DMS79 (cell line): ENCODE results near the gene FRAS1.
"Not testable (repeated sequence)": the region's sequence is repeated elsewhere in the genome, so short reads cannot be mapped to it uniquely, and the experiment has no call there.

ENCODE experiments used
- DNase-seq: peaks from one replicate; lab custom pipeline; 2025; lab: John Stamatoyannopoulos, UW

Gene FRAS1

GRCh38 chr4:78288327-78288726, 231.2 kb downstream of the FRAS1 start:
- DNase-seq = no peak

GRCh38 chr4:78291277-78291676, 234.2 kb downstream of the FRAS1 start:
- DNase-seq = no peak

DNA sequence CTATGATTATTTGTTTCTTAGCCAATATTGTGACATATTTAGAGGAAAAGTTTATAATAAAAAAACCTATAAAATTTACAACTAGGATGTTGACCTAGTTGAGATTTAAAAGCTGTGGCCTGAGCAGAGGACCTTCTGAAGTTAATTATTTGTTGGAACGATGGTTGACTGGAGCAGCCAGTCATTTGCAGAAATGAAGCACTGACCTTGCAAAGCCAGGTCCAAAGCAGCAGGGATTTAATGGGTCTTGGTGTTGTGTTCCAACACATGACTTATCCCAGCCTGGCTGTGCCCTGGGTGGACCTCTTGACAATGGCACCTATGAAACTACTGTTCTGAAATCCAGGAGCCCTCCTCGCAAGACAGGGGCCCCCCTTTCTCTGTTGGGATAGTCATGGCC, 235.2 kb downstream of the FRAS1 start:
- no peak for DNase-seq

- DNase-seq = no peak
These were observed 235.7 kb downstream of the FRAS1 start for GRCh38 chr4:78292856-78293255.

DNA sequence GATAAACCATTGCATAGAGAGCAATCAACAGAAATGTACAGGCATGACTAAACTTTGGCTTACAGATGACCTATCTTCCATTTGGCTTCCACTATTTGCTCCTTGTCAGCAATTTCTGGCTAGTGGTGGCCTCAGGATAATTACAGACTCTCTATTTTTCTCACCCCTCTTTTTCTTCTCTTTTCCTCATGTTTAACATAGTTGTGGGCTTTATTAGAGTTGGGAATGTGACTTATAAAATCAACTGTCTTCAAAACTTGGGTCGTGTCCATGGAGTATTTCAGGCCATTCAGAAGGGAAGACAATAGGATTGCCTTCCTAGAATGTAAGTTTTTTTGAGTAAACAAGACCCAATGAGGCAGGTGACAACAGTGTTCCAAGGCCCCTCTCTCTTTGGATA, 236.2 kb downstream of the FRAS1 start:
- no peak for DNase-seq

DNA sequence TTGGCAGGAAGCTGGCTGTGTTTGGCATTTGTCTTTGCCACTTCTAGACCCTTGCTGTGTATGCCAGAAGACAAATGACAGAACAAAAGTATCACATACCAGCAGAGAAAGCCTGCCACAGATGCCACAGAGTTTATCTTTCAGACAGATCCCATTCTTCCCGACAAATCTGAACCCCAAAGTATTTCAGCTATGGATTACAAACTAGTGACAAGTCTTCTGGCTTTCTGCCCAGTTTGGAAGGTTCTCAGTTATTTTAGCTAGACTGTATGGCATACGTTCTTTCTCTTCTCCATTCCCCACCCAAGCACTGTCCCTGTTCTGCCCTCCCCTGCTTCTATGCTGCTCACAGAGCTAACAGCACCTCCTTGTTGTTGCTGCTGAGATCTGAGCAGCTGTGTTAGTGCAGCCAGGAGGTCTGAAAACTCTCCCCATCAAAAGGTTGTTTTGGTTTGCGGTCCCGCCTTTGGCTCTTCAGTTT, 236.7 kb downstream of the FRAS1 start:
- DNase-seq = no peak

GRCh38 chr4:78296261-78296660, 239.1 kb downstream of the FRAS1 start:
- no peak for DNase-seq

DNA sequence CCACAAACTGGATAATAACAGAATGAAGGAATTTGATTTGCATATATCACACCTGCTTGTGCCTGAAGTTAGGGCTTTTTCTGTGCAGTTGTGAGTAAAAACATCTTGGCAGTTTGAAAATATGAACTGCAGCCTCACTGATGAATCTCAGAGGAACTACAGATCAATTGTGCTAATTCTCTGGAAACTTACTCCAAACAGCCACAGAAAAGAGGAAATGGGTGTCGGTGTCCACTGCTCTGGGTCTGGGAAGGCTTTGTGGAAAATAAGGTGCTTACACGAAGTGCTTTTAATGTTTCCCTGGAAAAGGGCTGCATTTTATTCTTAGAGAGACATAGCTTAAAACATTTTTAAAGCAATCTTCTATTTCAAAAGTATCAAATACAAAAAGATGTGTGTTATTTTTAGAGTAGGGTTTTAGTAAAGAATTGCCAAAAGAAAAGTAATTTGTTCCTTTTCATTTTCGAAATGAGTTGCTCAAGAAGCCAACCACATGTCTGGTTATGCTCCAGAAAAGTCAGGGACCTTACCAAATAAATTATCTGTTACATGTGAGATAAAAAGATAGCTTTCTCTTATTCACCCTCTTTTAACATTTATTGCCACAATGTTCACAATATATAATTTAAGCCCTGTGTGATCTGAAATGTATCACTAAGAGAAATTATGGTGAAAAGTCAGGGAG, 240.1 kb downstream of the FRAS1 start:
- DNase-seq = no peak

GRCh38 chr4:78298618-78299017, 241.5 kb downstream of the FRAS1 start:
- DNase-seq = no peak

DNA sequence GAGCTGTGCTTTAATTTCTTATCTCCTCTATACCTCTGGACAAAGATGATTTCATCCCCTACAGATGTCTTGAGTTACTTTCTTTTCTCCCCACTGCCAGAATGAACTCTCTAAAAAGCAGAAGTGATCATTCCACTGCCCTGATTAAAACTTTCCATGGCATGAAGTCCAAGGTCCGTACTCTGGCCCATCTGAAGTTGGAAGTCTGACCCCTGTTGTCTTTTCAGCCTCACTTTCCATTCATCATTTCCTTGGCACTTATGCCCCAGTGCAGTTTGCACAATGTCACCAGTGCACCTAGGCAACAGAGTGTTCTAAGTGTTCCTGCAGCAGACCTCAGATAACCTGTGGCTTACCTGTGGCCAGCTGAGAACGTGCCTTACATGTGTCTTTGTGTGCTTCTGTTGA, 242.4 kb downstream of the FRAS1 start:
- DNase-seq = no peak

GRCh38 chr4:78307263-78307662, 250.1 kb downstream of the FRAS1 start:
- DNase-seq = not testable (repeated sequence)

GRCh38 chr4:78308517-78308916, 251.4 kb downstream of the FRAS1 start:
- no peak for DNase-seq

- no peak for DNase-seq
These were observed 252.2 kb downstream of the FRAS1 start for GRCh38 chr4:78309352-78309751.

GRCh38 chr4:78310007-78310739, 253.1 kb downstream of the FRAS1 start:
- DNase-seq = no peak

DNA sequence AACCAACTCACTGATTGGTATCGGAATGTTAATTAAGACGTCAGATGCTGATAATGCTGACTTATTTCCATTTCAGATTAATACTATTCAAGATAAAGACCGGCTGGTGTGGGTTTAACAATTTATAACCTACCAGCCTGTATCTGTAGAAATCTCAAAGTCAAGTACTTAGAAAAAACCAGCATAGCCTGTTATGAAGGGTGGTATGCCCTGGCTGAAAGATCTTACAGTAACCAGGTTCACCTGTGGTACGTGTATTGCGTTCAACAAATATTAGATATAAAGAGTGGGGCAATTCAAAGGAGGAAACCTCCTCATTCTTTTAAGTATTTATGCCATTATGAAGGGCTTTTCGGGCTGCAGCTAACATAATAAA, 253.6 kb downstream of the FRAS1 start:
- DNase-seq = no peak

DNA sequence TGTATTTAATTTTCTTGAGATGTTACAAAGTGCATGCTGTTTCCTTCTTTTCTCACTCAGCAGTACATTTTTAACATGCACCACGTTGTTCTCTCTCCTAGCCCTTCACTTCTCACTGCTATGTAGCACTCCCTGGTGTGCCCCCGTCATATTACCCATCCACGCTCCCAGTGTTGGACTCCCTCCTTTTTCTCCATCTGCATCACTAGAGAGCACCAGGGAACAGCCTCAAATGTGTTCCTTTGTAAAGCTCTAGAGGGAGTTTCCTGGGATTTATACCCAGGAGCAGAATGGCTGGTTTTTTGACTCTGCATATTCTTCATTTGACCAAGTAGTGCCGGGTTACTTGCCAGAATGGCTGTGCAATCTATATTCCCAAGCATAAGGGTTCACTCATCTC, 254.2 kb downstream of the FRAS1 start:
- DNase-seq = no peak

- no peak for DNase-seq
These were observed 256.0 kb downstream of the FRAS1 start for GRCh38 chr4:78312989-78313753.

DNA sequence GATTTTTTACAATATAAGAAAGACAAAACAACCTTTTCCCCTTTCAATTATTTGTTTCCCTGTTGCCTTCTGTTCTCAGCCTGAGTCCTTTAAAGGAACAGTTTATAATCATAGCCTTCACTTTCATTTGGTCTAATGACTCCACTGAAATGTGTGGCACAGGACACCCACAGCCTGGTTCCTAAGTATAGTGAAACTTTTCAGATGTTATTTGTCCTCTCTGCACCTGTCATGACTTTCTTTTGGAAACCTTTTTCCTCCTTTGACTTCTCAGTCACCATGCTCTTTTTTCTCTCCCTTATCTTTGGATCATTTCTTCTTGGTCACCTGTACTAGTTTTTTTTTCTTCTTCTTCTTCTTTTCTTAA, 256.6 kb downstream of the FRAS1 start:
- DNase-seq = no peak

DNA sequence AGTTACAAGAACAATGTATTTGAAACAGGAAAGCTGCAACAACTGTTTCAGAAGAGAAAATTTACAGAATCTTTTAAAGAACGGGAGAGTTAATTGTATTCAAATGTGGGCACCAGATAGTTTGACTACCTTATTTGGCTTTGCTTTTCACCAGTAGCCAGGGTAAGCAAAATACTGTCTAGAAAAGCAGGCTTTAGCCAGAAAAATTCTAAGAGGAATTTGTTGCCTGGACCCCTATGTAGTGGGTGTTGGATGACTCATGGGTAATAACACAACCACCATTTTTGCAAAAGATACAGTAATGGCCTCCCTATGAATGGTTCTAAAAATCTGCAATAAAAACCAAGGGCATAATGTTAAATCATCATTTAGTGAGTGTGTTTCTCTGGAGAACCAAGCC, 261.0 kb downstream of the FRAS1 start:
- DNase-seq = no peak

- no peak for DNase-seq
These were observed 263.3 kb downstream of the FRAS1 start for GRCh38 chr4:78320349-78320935.

DNA sequence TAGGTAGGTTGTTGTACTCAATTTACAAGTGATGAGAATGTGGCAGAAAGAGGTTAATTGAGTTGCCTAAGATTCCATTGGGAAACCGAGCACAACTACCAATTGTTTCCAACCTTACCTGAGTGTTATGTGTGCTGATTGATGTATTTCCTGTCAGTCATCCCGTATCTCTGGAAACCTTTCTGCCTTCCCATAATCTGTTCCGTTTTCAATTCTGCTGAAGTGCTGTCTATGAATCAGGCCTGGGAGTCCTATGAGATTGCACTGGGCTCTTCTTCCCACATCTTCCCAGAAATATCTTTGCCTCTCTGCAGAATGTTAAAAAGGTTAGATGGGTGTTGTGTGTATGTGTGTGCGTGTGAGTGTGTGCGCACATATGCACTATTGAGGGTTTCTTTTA, 264.9 kb downstream of the FRAS1 start:
- DNase-seq = no peak

GRCh38 chr4:78323439-78323838, 266.3 kb downstream of the FRAS1 start:
- no peak for DNase-seq

GRCh38 chr4:78324625-78325024, 267.5 kb downstream of the FRAS1 start:
- DNase-seq = no peak
